ENCODE results near the gene FAM81A. TPM values are rescaled to one million over a fixed set of nuclear protein-coding genes. Genes with fewer than 3 reads are reported as not detected.

FAM81A gene
- total RNA-seq, 1 donor from 2014 or later = 0.49 TPM

- no peak for DNase-seq (ENCODE audit: extremely low spot score in 2 of 2)
- Histone ChIP-seq H3K36me3 (no peaks in the 10 kb centered on the region), H3K9me3 (no peaks in the 10 kb centered on the region), H3K27me3 (no peaks in the 10 kb centered on the region), H3K27ac (no peak overlapping the region), H3K4me1 (no peaks in the 10 kb centered on the region), H3K4me3 (no peak overlapping the region)
- TF ChIP-seq POLR2A (IDR thresholded peaks at IDR 0.05) (no peak), POLR2AphosphoS5 (IDR thresholded peaks at IDR 0.05; ENCODE audit: insufficient read depth in 1 of 2, low read depth in 1 of 2) (no peak)
- TF ChIP-seq, protein P1, sequence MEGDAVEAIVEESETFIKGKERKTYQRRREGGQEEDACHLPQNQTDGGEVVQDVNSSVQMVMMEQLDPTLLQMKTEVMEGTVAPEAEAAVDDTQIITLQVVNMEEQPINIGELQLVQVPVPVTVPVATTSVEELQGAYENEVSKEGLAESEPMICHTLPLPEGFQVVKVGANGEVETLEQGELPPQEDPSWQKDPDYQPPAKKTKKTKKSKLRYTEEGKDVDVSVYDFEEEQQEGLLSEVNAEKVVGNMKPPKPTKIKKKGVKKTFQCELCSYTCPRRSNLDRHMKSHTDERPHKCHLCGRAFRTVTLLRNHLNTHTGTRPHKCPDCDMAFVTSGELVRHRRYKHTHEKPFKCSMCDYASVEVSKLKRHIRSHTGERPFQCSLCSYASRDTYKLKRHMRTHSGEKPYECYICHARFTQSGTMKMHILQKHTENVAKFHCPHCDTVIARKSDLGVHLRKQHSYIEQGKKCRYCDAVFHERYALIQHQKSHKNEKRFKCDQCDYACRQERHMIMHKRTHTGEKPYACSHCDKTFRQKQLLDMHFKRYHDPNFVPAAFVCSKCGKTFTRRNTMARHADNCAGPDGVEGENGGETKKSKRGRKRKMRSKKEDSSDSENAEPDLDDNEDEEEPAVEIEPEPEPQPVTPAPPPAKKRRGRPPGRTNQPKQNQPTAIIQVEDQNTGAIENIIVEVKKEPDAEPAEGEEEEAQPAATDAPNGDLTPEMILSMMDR (IDR thresholded peaks at IDR 0.05) = no peak
- intact Hi-C loops (cut with DNase I) = no loop called here
Observed at GRCh38 chr15:59561547-59561946, 123.6 kb downstream of the FAM81A start.

GRCh38 chr15:59562448-59563186 lies 124.6 kb downstream of the FAM81A start:
- Histone ChIP-seq H3K4me3 (no peak overlapping the region), H3K36me3 (no peaks in the 10 kb centered on the region), H3K4me1 (no peaks in the 10 kb centered on the region), H3K27ac (no peak overlapping the region), H3K9me3 (no peaks in the 10 kb centered on the region), H3K27me3 (no peaks in the 10 kb centered on the region)
- TF ChIP-seq, protein P1 (IDR thresholded peaks at IDR 0.05) = no peak
- TF ChIP-seq POLR2A (IDR thresholded peaks at IDR 0.05) (no peak), POLR2AphosphoS5 (IDR thresholded peaks at IDR 0.05; ENCODE audit: insufficient read depth in 1 of 2, low read depth in 1 of 2) (no peak)
- no peak for DNase-seq (ENCODE audit: extremely low spot score in 2 of 2)
- intact Hi-C loops (cut with DNase I) = no loop called here

DNA sequence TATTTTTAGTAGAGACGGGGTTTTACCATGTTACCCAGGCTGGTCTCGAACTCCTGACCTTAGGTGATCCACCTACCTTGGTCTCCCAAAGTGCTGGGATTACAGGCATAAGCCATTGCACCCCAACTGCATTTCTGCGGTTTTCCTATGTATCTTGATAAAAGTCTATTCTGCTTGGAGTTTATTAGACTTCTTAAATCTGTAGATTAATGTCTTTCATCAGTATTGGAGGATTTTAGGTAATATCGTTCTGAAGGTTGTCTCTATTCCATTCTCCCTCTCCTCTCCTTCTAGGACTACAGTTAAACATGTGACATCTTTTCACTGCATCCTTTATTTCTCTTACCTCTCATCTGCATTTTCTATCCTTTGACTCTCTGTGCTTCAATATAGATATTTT lies 127.3 kb downstream of the FAM81A start:
- intact Hi-C loops (cut with DNase I) = no loop called here
- no peak overlapping the region for H3K4me3 ChIP-seq
- TF ChIP-seq, protein P1 (IDR thresholded peaks at IDR 0.05) = no peak
- TF ChIP-seq POLR2A (IDR thresholded peaks at IDR 0.05) (no peak), POLR2AphosphoS5 (IDR thresholded peaks at IDR 0.05; ENCODE audit: insufficient read depth in 1 of 2, low read depth in 1 of 2) (no peak)
- DNase-seq (ENCODE audit: extremely low spot score in 2 of 2) = no peak
- no peaks in the 10 kb centered on the region for H3K36me3 ChIP-seq
- H3K27me3 ChIP-seq = no peaks in the 10 kb centered on the region
- H3K9me3 ChIP-seq = no peaks in the 10 kb centered on the region
- no peaks in the 10 kb centered on the region for H3K4me1 ChIP-seq
- no peak overlapping the region for H3K27ac ChIP-seq

DNA sequence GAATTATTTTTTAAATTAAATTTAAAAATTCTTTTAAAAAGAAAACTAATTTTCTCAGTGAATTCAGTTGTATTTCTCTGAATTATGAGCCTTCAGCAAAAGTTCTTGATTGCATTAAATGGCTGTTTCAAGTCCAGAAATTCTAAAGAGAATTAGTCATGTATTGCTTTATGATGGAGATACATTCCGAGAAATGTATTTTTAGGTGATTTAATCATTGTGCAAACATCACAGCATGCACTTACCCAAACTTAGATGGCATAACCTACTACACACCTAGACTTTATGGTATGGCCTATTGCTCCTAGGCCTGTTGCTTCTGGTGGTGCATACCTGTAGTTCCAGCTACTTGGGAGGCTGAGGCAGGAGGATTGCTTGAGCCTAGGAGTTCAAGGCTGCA lies 129.3 kb downstream of the FAM81A start:
- Histone ChIP-seq H3K36me3 (no peaks in the 10 kb centered on the region), H3K9me3 (no peaks in the 10 kb centered on the region), H3K27ac (no peak overlapping the region), H3K27me3 (no peaks in the 10 kb centered on the region), H3K4me1 (no peaks in the 10 kb centered on the region), H3K4me3 (no peak overlapping the region)
- no peak for TF ChIP-seq POLR2AphosphoS5 (IDR thresholded peaks at IDR 0.05; ENCODE audit: insufficient read depth in 1 of 2, low read depth in 1 of 2)
- TF ChIP-seq, protein P1 (IDR thresholded peaks at IDR 0.05) = no peak
- TF ChIP-seq POLR2A (IDR thresholded peaks at IDR 0.05) = no peak
- DNase-seq (ENCODE audit: extremely low spot score in 2 of 2) = no peak
- intact Hi-C loops (cut with DNase I) = no loop called here

- H3K36me3 ChIP-seq = no peaks in the 10 kb centered on the region
- no peak overlapping the region for H3K27ac ChIP-seq
- H3K4me3 ChIP-seq = no peak overlapping the region
- H3K9me3 ChIP-seq = no peaks in the 10 kb centered on the region
- H3K27me3 ChIP-seq = no peaks in the 10 kb centered on the region
- DNase-seq (ENCODE audit: extremely low spot score in 2 of 2) = no peak
- intact Hi-C loops (cut with DNase I) = no loop called here
- TF ChIP-seq POLR2AphosphoS5 (IDR thresholded peaks at IDR 0.05; ENCODE audit: insufficient read depth in 1 of 2, low read depth in 1 of 2) = no peak
- TF ChIP-seq, protein P1 (IDR thresholded peaks at IDR 0.05) = no peak
- no peak for TF ChIP-seq POLR2A (IDR thresholded peaks at IDR 0.05)
- no peaks in the 10 kb centered on the region for H3K4me1 ChIP-seq
Observed at GRCh38 chr15:59569477-59569876, 131.5 kb downstream of the FAM81A start.
